Activated CD8-positive, alpha-beta memory T cell treated with anti-CD3 and anti-CD28 coated beads for 1 hour (primary cell): ENCODE measurements around the gene SRSF8.
"Not testable (repeated sequence)": the region's sequence is repeated elsewhere in the genome, so short reads cannot be mapped to it uniquely, and the experiment has no call there.

Experiments
- DNase-seq, 2 donors: peaks; one replicate each; pipeline ENCODE4 v3.0.0-alpha.2; 2020; ENCODE audit warnings: low read depth in 1 of 2; ENCODE audit errors: extremely low read depth in 1 of 2

SRSF8 gene

GRCh38 chr11:95066716-95067038 lies at the start of gene SRSF8:
SRSF8 (plus strand) TSS chr11:95066919; CDS start chr11:95067227, 308 bp downstream.
- no peak for DNase-seq

GRCh38 chr11:95021468-95021867 lies 45.3 kb upstream of the SRSF8 start:
- DNase-seq: not testable (repeated sequence)

DNA sequence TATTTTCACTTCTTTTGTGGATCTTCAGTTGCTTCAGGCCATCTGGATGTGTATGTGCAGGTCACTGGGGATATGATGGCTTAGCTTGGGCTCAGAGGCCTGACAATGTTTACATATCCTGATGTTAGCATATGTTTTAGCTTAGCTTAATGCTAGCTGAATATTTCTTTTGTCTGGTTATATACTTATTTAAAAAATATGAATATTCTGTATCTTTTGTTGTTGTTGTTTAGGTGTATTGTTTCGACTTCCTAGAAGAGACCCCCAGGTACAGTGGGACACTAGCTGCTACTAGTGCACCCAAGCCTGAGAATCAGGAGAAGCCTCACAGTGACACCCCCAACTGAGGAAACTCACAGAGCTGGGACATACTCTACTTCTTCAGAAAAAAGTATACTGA lies 41.8 kb upstream of the SRSF8 start, which contains the start of gene KDM4E:
KDM4E (plus strand) TSS at position 301 of the 400 bp plus-strand sequence. CDS start 300 bp downstream, outside the sequence.
- no peak for DNase-seq

GRCh38 chr11:95025594-95025993 lies 41.1 kb upstream of the SRSF8 start:
- DNase-seq: not testable (repeated sequence)

DNA sequence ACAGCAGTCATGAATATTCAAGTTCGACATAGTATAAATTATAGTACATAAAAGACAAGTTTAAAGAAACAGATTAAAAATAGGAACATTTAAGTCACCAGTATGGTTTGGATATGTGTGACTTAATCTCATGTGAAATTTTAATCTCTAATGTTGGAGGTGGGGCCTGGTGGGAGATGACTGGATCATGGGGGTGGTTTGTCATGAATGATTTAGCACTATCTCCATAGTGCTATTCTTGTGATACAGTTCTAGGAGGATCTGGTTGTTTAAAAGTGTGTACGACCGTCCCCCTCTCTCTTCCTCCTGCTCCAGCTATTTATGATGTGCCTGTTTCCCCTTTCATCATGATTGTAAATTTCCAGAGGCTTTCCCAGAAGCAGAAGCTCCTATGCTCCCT lies 38.4 kb upstream of the SRSF8 start:
- no peak for DNase-seq

DNA sequence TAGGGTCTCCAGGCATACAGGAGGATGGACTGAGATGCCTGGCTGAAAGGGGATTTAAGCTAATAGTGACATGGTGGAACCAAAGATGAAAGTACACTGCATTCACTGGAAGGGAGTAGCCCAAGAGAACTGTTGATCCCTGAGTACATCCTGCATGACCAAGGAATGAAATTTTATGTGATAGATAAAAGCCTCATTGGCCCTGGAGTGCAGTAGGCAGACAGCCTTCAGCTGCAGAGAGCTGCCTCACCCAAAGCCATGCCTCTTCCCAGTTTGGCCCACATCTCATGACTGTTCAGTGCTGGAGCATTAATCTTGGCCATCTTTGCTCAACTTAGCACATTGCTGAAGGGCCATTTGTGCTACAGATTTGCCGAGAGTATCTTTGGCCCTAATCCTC lies 33.7 kb upstream of the SRSF8 start:
- DNase-seq: no peak

GRCh38 chr11:95035316-95035715 lies 31.4 kb upstream of the SRSF8 start:
- no peak for DNase-seq

DNA sequence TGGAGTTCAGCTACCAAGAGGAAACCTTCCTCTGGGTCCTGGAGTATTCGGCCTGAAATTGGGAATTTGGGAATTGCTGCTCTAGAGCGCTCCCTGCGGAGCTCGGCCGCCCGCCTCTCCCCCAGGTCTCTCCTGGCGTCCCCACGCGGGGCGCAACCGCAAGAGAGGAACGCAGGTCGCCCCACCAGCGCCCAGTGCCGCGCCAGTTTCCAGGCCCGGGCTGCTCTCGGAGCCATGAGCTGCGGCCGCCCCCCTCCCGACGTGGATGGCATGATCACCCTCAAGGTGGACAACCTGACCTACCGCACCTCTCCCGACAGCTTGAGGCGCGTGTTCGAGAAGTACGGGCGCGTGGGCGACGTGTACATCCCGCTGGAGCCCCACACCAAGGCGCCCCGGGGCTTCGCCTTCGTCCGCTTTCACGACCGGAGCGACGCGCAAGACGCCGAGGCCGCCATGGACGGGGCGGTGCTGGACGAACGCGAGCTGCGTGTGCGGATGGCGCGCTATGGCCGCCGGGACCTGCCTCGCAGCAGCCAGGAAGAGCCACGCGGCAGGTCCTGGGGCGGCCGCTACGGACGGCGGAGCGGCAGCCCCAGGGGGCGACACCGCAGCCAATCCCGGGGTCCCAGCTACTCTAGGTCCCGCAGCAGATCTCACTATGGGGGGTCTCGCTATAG lies 29.2 kb upstream of the SRSF8 start:
- DNase-seq: not testable (repeated sequence)

GRCh38 chr11:95042239-95042638 lies 24.5 kb upstream of the SRSF8 start:
- no peak for DNase-seq

GRCh38 chr11:95042906-95043305 lies 23.8 kb upstream of the SRSF8 start:
- no peak for DNase-seq

DNA sequence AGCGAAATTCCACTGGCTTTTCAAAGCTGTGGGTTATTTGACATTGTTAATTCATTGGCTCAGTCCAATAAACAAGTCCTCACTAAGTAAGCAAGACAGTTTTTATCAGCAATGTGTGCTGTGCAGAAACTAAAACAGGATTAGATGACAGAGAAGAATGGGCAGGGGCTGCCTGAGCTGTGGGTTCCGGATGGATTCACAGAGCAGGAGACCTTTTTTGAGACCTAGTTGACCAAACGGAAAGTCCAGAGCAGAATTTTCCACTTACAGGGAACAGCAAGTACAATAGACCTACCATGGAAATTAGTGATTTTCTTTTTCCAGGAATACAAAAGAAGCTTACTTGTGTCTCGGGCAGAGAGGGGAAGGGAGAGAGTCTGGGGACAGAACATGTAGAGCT lies 22.7 kb upstream of the SRSF8 start:
- no peak for DNase-seq

DNA sequence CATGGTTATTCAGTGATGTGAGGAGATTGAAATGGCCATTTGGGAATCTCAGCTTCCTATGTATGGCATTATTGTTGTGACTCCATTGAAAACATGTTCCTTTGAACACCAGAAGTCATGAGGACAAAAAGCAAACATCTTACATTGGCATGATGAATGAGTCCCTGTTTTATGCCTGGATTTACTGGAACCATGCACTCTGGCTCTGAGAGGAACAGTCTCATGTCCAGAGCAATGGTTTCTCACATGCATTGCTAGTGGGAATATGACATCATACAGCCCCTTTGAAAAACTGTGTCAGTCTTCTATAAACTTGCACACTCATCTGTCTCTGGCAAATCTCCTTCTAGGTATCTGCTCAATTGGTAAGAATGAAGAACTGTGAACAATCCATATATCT lies 20.9 kb upstream of the SRSF8 start:
- DNase-seq: no peak

- DNase-seq: not testable (repeated sequence)
Measured at GRCh38 chr11:95049122-95049521, 17.6 kb upstream of the SRSF8 start, which contains the start of gene KDM4F. KDM4F (plus strand) TSS chr11:95049422.

DNA sequence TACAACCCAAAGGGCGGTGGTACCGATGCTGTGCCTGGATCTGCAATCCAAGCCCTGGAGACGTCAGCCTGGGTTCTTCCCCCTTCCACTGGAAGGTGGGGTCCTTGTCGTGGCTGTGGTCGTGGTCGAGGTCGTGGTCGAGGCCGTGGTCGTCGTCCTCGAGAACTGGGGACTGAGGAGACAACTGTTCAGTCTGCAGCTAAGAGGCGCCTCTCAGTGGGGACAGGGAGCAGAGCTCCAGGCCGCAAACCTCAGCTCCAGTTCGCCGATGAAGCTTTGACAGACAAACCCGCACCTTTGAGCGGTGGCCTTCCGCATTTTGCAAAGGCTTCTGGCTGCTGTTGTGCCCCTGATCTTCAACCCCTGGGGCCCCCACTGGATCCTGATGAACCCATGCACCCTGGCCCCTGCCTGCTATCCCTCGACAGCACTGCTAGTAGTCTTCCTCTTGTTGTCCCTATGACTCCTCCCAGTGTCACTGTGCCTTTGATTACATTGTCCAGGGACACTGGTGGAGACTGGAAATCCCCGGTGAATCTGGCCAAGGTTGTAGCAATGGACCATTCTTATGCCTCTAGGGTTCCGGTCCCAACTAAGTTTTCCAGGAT lies 16.0 kb upstream of the SRSF8 start:
- DNase-seq: no peak

DNA sequence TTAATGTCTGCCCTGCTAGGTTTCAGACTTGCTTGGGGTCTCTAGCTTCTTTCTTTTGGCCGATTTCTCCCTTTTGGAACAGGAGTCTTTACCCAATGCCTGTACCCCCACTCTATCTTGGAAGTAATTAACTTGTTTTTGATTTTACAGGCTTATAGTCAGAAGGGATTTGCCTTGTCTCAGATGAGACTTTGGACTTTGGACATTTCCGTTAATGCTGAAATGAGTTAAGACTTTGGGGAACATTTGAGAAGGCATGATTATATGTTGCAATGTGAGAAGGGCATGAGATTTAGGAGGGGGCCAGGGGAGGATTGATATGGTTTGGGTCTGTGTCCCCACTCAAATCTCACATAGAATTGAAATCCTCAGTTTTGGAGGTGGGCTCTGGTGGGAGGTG lies 12.4 kb upstream of the SRSF8 start:
- no peak for DNase-seq

DNA sequence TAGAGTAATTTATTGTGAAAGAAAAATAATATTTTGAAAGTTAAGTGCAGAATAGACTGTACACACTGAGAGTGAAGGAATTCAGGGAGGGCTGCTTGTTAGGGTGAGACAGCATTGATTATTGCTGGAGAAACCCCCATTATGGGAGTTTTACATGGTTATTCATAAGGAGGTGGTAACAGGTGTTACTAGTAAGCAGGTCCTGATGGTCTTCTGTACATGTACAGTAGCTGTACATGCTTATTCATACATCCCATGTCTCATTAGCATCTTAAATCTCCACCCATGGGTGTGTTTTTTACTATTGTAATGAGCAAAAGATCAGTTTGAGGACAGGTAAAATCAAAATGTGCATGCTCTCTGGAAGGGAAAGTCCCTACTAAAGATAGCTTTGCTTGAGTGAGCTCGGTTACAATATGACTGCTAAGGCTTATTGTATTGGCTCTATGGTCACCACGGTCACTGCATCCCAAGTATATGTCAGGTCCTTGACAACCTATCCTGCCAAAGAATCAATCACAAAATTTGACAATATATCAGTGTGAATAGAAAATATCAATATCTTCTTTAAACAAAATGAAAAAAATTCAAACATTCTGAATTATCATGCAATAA lies 11.3 kb upstream of the SRSF8 start:
- no peak for DNase-seq

- no peak for DNase-seq
Measured at GRCh38 chr11:95057959-95058358, 8.8 kb upstream of the SRSF8 start.

DNA sequence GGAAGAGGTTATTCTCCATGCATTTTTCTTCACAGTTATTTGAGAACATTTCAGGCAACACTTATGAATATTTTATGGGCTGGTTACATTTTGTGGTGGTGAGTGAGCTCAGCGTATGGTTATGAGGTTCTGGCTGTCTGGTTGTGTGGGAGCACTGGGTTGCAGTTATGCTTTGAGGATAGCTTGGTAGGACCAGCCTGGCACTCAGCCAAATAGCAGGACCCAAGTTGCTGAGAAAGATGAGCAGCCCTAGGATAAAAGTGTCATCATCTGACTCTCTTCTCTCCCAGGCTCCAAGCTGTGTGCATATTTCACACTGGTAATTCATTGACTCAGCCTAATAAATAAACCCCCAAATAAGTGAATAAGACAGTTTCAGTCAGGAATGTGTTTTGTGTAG lies 8.1 kb upstream of the SRSF8 start:
- no peak for DNase-seq

- no peak for DNase-seq
Measured at GRCh38 chr11:95059046-95059445, 7.7 kb upstream of the SRSF8 start.

- DNase-seq: no peak
Measured at GRCh38 chr11:95065336-95065735, 1.4 kb upstream of the SRSF8 start.

DNA sequence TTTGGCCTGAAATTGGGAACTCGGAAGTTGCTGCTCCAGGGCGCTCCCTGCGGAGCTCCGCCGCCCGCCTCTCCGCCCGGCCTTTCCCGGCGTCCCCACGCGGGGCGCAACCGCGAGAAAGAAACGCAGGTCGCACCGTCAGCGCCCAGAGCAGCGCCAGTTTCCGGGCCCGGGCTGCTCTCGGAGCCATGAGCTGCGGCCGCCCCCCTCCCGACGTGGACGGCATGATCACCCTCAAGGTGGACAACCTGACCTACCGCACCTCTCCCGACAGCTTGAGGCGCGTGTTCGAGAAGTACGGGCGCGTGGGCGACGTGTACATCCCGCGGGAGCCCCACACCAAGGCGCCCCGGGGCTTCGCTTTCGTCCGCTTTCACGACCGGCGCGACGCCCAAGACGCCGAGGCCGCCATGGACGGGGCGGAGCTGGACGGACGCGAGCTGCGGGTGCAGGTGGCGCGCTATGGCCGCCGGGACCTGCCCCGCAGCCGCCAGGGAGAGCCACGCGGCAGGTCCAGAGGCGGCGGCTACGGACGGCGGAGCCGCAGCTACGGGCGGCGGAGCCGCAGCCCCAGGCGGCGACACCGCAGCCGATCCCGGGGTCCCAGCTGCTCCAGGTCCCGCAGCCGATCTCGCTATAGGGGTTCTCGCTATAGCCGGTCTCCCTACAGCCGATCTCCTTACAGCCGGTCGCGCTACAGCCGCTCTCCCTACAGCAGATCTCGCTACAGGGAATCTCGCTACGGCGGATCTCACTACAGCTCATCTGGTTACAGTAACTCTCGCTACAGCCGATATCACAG lies 521 bp downstream of the SRSF8 start:
- DNase-seq: peak in 1 of 2 donors; percentile 55
